A673 (cell line): ENCODE data around the gene ETFA.

Experiments
- CTCF ChIP-seq: fragments of 300-800, 200-600 bp; sonication (generic); conservative IDR thresholded peaks from 2 replicates; pipeline ENCODE4 v1.5.1; 2017; ENCODE audit warnings: low read depth, mild to moderate bottlenecking, antibody characterized with exemption, low read length, moderate library complexity, mixed read lengths
- EZH2 ChIP-seq: fragments of 200-600 bp; sonication (generic); IDR thresholded peaks from 2 replicates; pipeline ENCODE4 v1.6.1; 2017; ENCODE audit warnings: borderline replicate concordance, low read depth, mild to moderate bottlenecking, mixed read lengths, antibody characterized with exemption, low read length; ENCODE audit not compliant: poor library complexity, severe bottlenecking

GRCh38 chr15:76321602-76322001 lies 10.3 kb upstream of the ETFA start:
- TF ChIP-seq CTCF (no peak), EZH2 (no peak)
